Neural progenitor cell (in vitro differentiated cells): Measurements from ENCODE around the gene ABTB2. TPM values are rescaled to one million over a fixed set of nuclear protein-coding genes. Genes with fewer than 3 reads are reported as not detected.

Source experiments
- DNase-seq: peaks from one replicate; pipeline ENCODE4 v3.0.0-alpha.2; 2016; ENCODE audit warnings: low spot score
- H2AFZ ChIP-seq: fragments of 200-600 bp; sonication (generic); replicated peaks from 2 replicates; pipeline ENCODE4 v1.6.1; 2016; ENCODE audit warnings: antibody characterized with exemption
- H3F3A ChIP-seq: fragments of 200-600 bp; sonication (generic); 2 replicates; pipeline ENCODE4 v1.6.1; 2016; ENCODE audit warnings: antibody characterized with exemption, low read depth
- H3K27ac ChIP-seq: fragments of 200-600 bp; sonication (generic); 2 replicates; pipeline ENCODE4 v1.5.1; 2016; ENCODE audit warnings: mild to moderate bottlenecking
- H3K27me3 ChIP-seq: fragments of 200-600 bp; sonication (generic); 2 replicates; pipeline ENCODE4 v1.6.1; 2016; ENCODE audit warnings: mild to moderate bottlenecking, moderate library complexity
- H3K36me3 ChIP-seq: fragments of 200-600 bp; sonication (generic); 2 replicates; pipeline ENCODE4 v1.5.1; 2016
- H3K4me1 ChIP-seq: fragments of 200-600 bp; sonication (generic); 2 replicates; pipeline ENCODE4 v1.6.1; 2016; ENCODE audit warnings: mixed run types
- H3K4me2 ChIP-seq: fragments of 200-600 bp; sonication (generic); 2 replicates; pipeline ENCODE4 v1.6.1; 2016
- H3K4me3 ChIP-seq: fragments of 200-600 bp; sonication (generic); 2 replicates; pipeline ENCODE4 v1.5.1; 2016
- H3K79me2 ChIP-seq: fragments of 200-600 bp; sonication (generic); 2 replicates; pipeline ENCODE4 v1.6.1; 2016; ENCODE audit warnings: low read depth
- H3K9ac ChIP-seq: fragments of 200-600 bp; sonication (generic); 2 replicates; pipeline ENCODE4 v1.6.1; 2016
- H3K9me3 ChIP-seq: fragments of 200-600 bp; sonication (generic); 2 replicates; pipeline ENCODE4 v1.5.1; 2016; ENCODE audit warnings: low read depth
- H4K20me1 ChIP-seq: fragments of 200-600 bp; sonication (generic); 2 replicates; pipeline ENCODE4 v1.6.1; 2016; ENCODE audit warnings: low read depth
- H3K27ac Mint-ChIP-seq: 3 replicates; pipeline ENCODE4 v1.8.0; 2021; ENCODE audit warnings: mixed read lengths
- H3K27me3 Mint-ChIP-seq: 2 replicates; pipeline ENCODE4 v1.8.0; 2022; ENCODE audit warnings: low read depth, mild to moderate bottlenecking, inconsistent platforms, moderate library complexity, mixed read lengths; ENCODE audit not compliant: insufficient read depth
- H3K36me3 Mint-ChIP-seq: 3 replicates; pipeline ENCODE4 v1.8.0; 2021; ENCODE audit warnings: mixed read lengths
- H3K4me1 Mint-ChIP-seq: 3 replicates; pipeline ENCODE4 v1.8.0; 2021; ENCODE audit warnings: mixed read lengths
- H3K4me3 Mint-ChIP-seq: 3 replicates; pipeline ENCODE4 v1.8.0; 2021; ENCODE audit warnings: mild to moderate bottlenecking, moderate library complexity, mixed read lengths
- H3K9me3 Mint-ChIP-seq: 3 replicates; pipeline ENCODE4 v1.8.0; 2020; ENCODE audit warnings: mixed read lengths
- CTCF ChIP-seq: fragments of 200-600 bp; sonication (generic); IDR thresholded peaks from 2 replicates; pipeline ENCODE4 v1.5.1; 2017; ENCODE audit warnings: antibody characterized with exemption, mild to moderate bottlenecking
- EZH2 ChIP-seq: fragments of 200-600 bp; sonication (generic); IDR thresholded peaks from 2 replicates; pipeline ENCODE4 v1.6.1; 2017; ENCODE audit warnings: antibody characterized with exemption, mild to moderate bottlenecking, moderate library complexity
- EZH2phosphoT487 ChIP-seq: fragments of 200-600 bp; sonication (generic); IDR thresholded peaks from 2 replicates; pipeline ENCODE4 v1.6.1; 2017; ENCODE audit warnings: antibody characterized with exemption
- total RNA-seq: library from RNA; depleted of rRNA; stranded (reverse); fragments of >200 nt; gene quantifications from 2 replicates; pipeline ENCODE4 v1.2.3, GENCODE V29; 2015; ENCODE audit warnings: low replicate concordance

ABTB2 gene
- total RNA-seq, 1 donor from 2014 or later, result 0.37 TPM

GRCh38 chr11:34146866-34147265 lies 210.9 kb downstream of the ABTB2 start:
- peaks cover 3% of the 10 kb centered on the region for H3K27me3 Mint-ChIP-seq
- Histone ChIP-seq H3K27ac (no peak overlapping the region), H2AFZ (no peak overlapping the region), H3K36me3 (no peaks in the 10 kb centered on the region), H3F3A (no peaks in the 10 kb centered on the region), H3K9me3 (no peaks in the 10 kb centered on the region), H3K27me3 (no peaks in the 10 kb centered on the region), H3K4me2 (no peak overlapping the region), H3K4me3 (no peak overlapping the region), H3K79me2 (no peaks in the 10 kb centered on the region), H4K20me1 (peaks cover 3% of the 10 kb centered on the region), H3K4me1 (no peaks in the 10 kb centered on the region), H3K9ac (no peak overlapping the region)
- peaks cover 39% of the 10 kb centered on the region for H3K4me1 Mint-ChIP-seq
- TF ChIP-seq CTCF, result no peak
- no peak for TF ChIP-seq EZH2
- TF ChIP-seq EZH2phosphoT487, result no peak
- no peak for DNase-seq
- no peaks in the 10 kb centered on the region for H3K9me3 Mint-ChIP-seq
- no peak overlapping the region for H3K27ac Mint-ChIP-seq
- no peak overlapping the region for H3K4me3 Mint-ChIP-seq
- peaks cover 29% of the 10 kb centered on the region for H3K36me3 Mint-ChIP-seq

GRCh38 chr11:34146411-34146810 lies 211.4 kb downstream of the ABTB2 start:
- DNase-seq, result no peak
- Mint-ChIP-seq H3K9me3 (no peaks in the 10 kb centered on the region), H3K4me1 (peaks cover 42% of the 10 kb centered on the region), H3K4me3 (no peak overlapping the region), H3K27me3 (peaks cover 3% of the 10 kb centered on the region), H3K27ac (no peak overlapping the region), H3K36me3 (peaks cover 33% of the 10 kb centered on the region)
- Histone ChIP-seq H3K9ac (no peak overlapping the region), H3K9me3 (no peaks in the 10 kb centered on the region), H3K27ac (no peak overlapping the region), H2AFZ (no peak overlapping the region), H3K79me2 (no peaks in the 10 kb centered on the region), H3K4me2 (no peak overlapping the region), H4K20me1 (peaks cover 3% of the 10 kb centered on the region), H3K36me3 (no peaks in the 10 kb centered on the region), H3F3A (no peaks in the 10 kb centered on the region), H3K4me3 (no peak overlapping the region), H3K4me1 (no peaks in the 10 kb centered on the region), H3K27me3 (no peaks in the 10 kb centered on the region)
- TF ChIP-seq EZH2phosphoT487 (no peak), EZH2 (no peak), CTCF (no peak)

GRCh38 chr11:34145847-34146381 lies 211.9 kb downstream of the ABTB2 start:
- H3K27me3 ChIP-seq, result no peaks in the 10 kb centered on the region
- H3K27me3 Mint-ChIP-seq, result peaks cover 3% of the 10 kb centered on the region
- DNase-seq, result no peak
- no peak overlapping the region for H3K27ac ChIP-seq
- no peak for TF ChIP-seq CTCF
- TF ChIP-seq EZH2phosphoT487, result no peak
- H3K4me2 ChIP-seq, result no peak overlapping the region
- no peaks in the 10 kb centered on the region for H3K4me1 ChIP-seq
- peaks cover 36% of the 10 kb centered on the region for H3K36me3 Mint-ChIP-seq
- no peak overlapping the region for H3K27ac Mint-ChIP-seq
- H3K79me2 ChIP-seq, result no peaks in the 10 kb centered on the region
- H3F3A ChIP-seq, result no peaks in the 10 kb centered on the region
- no peak overlapping the region for H3K4me3 ChIP-seq
- H3K9ac ChIP-seq, result no peak overlapping the region
- no peaks in the 10 kb centered on the region for H3K36me3 ChIP-seq
- H3K9me3 ChIP-seq, result no peaks in the 10 kb centered on the region
- H3K4me1 Mint-ChIP-seq, result peaks cover 42% of the 10 kb centered on the region
- H3K4me3 Mint-ChIP-seq, result no peak overlapping the region
- no peaks in the 10 kb centered on the region for H3K9me3 Mint-ChIP-seq
- H2AFZ ChIP-seq, result no peak overlapping the region
- peaks cover 3% of the 10 kb centered on the region for H4K20me1 ChIP-seq
